ENCODE measurements around the gene PRCC.

GRCh38 chr1:156836041-156836654 lies 68.8 kb downstream of the PRCC start:
- TF ChIP-seq CTCF (IDR thresholded peaks at IDR 0.05) (no peak), POLR2A (IDR thresholded peaks at IDR 0.05) (no peak), EP300 (IDR thresholded peaks at IDR 0.05) (no peak)
